Type B pancreatic cell (in vitro differentiated cells): ENCODE data around the gene KCTD2. TPM values are rescaled to one million over a fixed set of nuclear protein-coding genes. Genes with fewer than 3 reads are reported as not detected.
A peak's percentile ranks its signal among the peaks of the same experiment; 100 is the strongest.
"Not testable (repeated sequence)": the region's sequence is repeated elsewhere in the genome, so short reads cannot be mapped to it uniquely, and the experiment has no call there.

ENCODE experiments used
- DNase-seq: peaks from one replicate; pipeline ENCODE4 v3.0.0; 2021; ENCODE audit warnings: mixed read lengths; ENCODE audit not compliant: unreplicated experiment; ENCODE audit errors: extremely low spot score
- H3K27ac Mint-ChIP-seq: 2 replicates; pipeline ENCODE4 v1.8.0; 2021; ENCODE audit warnings: mild to moderate bottlenecking, mixed read lengths
- H3K27me3 Mint-ChIP-seq: 2 replicates; pipeline ENCODE4 v1.8.0; 2021; ENCODE audit warnings: mixed read lengths
- H3K36me3 Mint-ChIP-seq: 2 replicates; pipeline ENCODE4 v1.8.0; 2021; ENCODE audit warnings: mixed read lengths
- H3K4me1 Mint-ChIP-seq: one replicate; pipeline ENCODE4 v1.8.0; 2021; ENCODE audit warnings: mixed read lengths; ENCODE audit not compliant: unreplicated experiment
- H3K4me3 Mint-ChIP-seq: 2 replicates; pipeline ENCODE4 v1.8.0; 2021; ENCODE audit warnings: mild to moderate bottlenecking, mixed read lengths
- H3K9me3 Mint-ChIP-seq: 2 replicates; pipeline ENCODE4 v1.8.0; 2021; ENCODE audit warnings: mixed read lengths
- total RNA-seq: library from RNA; stranded (reverse); gene quantifications from 2 replicates; pipeline ENCODE4 v1.2.1, GENCODE V29; 2021; ENCODE audit warnings: low replicate concordance
- TF ChIP-seq, protein P1 (sequence below): fragments of 200-600 bp; sonication (generic); conservative IDR thresholded peaks from 2 replicates; pipeline ENCODE4 v1.5.0; 2021; ENCODE audit warnings: antibody characterized with exemption, mild to moderate bottlenecking

KCTD2 gene
- total RNA-seq, 1 donor from 2014 or later, result 26.1 TPM

DNA sequence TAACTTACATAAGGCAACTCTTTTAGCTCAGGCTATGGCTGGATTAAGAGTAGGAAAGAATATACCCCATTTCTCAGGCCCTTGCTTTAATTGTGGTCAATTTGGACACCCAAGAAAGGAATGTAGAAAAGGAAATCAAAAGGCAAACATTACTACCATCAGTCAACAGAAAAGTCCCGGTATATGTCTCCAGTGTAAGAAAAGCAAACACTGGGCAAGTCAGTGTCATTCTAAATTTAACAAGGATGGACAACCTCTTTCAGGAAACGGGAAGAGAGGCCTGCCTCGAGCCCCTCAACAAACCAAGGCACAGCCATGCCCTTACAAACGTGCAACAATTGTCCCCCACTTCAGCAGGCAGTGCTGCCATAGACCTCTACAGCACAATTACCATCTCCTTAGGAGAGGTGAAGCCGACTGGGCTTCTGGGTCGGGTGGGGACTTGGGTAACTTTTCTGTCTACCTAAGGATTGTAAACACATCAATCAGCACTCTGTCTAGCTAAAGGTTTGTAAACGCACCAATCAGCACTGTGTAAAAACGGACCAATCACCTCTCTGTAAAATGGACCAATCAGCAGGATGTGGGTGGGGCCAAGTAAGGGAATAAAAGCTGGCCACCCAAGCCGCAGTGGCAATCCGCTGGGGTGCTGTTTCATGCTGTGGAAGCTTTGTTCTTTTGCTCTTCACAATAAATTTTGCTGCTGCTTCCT is 22.2 kb upstream of the KCTD2 start:
- TF ChIP-seq, protein P1, sequence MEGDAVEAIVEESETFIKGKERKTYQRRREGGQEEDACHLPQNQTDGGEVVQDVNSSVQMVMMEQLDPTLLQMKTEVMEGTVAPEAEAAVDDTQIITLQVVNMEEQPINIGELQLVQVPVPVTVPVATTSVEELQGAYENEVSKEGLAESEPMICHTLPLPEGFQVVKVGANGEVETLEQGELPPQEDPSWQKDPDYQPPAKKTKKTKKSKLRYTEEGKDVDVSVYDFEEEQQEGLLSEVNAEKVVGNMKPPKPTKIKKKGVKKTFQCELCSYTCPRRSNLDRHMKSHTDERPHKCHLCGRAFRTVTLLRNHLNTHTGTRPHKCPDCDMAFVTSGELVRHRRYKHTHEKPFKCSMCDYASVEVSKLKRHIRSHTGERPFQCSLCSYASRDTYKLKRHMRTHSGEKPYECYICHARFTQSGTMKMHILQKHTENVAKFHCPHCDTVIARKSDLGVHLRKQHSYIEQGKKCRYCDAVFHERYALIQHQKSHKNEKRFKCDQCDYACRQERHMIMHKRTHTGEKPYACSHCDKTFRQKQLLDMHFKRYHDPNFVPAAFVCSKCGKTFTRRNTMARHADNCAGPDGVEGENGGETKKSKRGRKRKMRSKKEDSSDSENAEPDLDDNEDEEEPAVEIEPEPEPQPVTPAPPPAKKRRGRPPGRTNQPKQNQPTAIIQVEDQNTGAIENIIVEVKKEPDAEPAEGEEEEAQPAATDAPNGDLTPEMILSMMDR, result no peak
- Mint-ChIP-seq H3K9me3 (no peaks in the 10 kb centered on the region), H3K27ac (no peak overlapping the region), H3K27me3 (no peaks in the 10 kb centered on the region), H3K4me3 (no peak overlapping the region), H3K4me1 (no peaks in the 10 kb centered on the region), H3K36me3 (peaks cover 9% of the 10 kb centered on the region)
- no peak for DNase-seq

GRCh38 chr17:75025398-75025734 is 21.7 kb upstream of the KCTD2 start:
- not testable (repeated sequence) for H3K9me3 Mint-ChIP-seq, H3K27me3 Mint-ChIP-seq, H3K36me3 Mint-ChIP-seq, DNase-seq, H3K4me3 Mint-ChIP-seq, H3K4me1 Mint-ChIP-seq, H3K27ac Mint-ChIP-seq

- peak overlapping the region; percentile 76 for H3K27ac Mint-ChIP-seq
- not testable (repeated sequence) for H3K4me1 Mint-ChIP-seq, H3K27me3 Mint-ChIP-seq, H3K36me3 Mint-ChIP-seq, DNase-seq, H3K4me3 Mint-ChIP-seq, H3K9me3 Mint-ChIP-seq
These were observed 20.4 kb upstream of the KCTD2 start for GRCh38 chr17:75026650-75027049.

- Mint-ChIP-seq H3K9me3 (no peaks in the 10 kb centered on the region), H3K36me3 (peaks cover 3% of the 10 kb centered on the region), H3K4me1 (peaks cover 12% of the 10 kb centered on the region), H3K27me3 (peaks cover 21% of the 10 kb centered on the region), H3K4me3 (no peak overlapping the region), H3K27ac (no peak overlapping the region)
- TF ChIP-seq, protein P1, result no peak
- no peak for DNase-seq
These were observed 16.9 kb upstream of the KCTD2 start for GRCh38 chr17:75030161-75030560.

DNA sequence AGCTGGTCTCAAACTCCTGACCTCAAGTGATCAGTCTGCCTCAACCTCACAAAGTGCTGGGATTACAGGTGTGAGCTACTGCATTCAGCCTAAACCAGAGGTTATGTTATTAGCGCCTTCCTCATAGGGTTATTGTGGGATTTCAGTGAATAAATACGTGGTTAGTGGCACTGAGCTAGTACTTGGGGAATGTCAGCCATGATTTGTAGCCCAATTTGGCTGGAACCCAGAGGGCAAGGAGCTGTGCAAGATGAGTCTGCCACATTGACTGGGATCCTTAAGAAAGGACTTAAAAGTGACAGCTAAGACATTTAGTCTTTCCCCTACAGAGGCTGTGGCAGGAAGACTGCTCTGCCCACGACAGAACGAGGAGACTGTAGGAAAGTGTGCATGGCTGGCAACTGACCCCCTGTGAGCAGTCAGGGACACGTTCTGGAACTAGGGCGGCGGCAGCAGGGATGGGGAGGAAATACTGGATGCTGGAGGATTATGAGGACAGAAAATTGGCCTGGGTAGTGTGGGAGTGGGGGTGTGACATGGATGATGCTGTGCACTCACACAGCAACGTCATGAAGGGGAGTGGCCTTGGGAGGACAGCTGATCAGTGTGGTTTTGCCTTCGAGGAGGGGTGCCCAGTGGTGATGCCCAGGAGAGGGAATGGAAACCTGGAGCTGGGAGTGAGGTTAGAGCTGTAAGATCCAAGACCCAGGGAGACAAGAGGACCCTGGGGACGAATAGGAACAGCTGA is 14.9 kb upstream of the KCTD2 start:
- Mint-ChIP-seq H3K4me3 (peak overlapping the region; percentile 94), H3K36me3 (peaks cover 3% of the 10 kb centered on the region), H3K27me3 (peaks cover 22% of the 10 kb centered on the region), H3K27ac (peak overlapping the region; percentile 100), H3K4me1 (peaks cover 17% of the 10 kb centered on the region), H3K9me3 (no peaks in the 10 kb centered on the region)
- TF ChIP-seq, protein P1, result no peak
- DNase-seq, result no peak

- Mint-ChIP-seq H3K9me3 (no peaks in the 10 kb centered on the region), H3K36me3 (peaks cover 3% of the 10 kb centered on the region), H3K27me3 (peaks cover 22% of the 10 kb centered on the region), H3K27ac (peak overlapping the region; percentile 100), H3K4me3 (peak overlapping the region; percentile 94), H3K4me1 (peaks cover 17% of the 10 kb centered on the region)
- TF ChIP-seq, protein P1, result no peak
- no peak for DNase-seq
These were observed 14.2 kb upstream of the KCTD2 start for GRCh38 chr17:75032720-75033280.
